CD4-positive, alpha-beta T cell treated with Interleukin-12 subunit alpha and Interleukin-12 subunit beta, for 1 hour (primary cell): ENCODE results near the gene ECPAS.

Source experiments
- DNase-seq: peaks from one replicate; pipeline ENCODE4 v3.0.0-alpha.2; 2020

ECPAS gene

GRCh38 chr9:111334318-111334863 is 149.8 kb downstream of the ECPAS start:
- peak; percentile 2 for DNase-seq

DNA sequence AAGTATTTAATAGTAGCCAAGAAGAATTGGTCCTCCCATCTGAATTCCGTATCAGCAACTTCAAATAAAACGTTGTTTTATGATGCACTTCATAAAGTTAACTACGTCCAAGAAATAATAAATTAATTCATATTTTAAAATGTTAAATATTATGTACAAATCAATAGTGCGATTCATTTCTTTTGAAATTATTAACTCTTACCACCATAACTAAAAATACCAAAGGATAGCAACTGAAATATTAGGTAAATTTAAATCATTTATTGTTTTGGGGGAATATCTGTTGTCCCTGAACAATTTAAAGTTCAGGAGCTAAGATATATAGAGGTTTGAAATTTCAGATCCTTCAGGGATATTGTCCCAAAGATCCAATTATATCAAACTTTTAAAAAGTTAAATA is 154.1 kb downstream of the ECPAS start, which contains the start of gene OR2K2:
TSS of gene OR2K2 (minus strand) at position 101 of the 400 bp plus-strand sequence. CDS start 1,791 bp downstream, outside the sequence.
- no peak for DNase-seq

DNA sequence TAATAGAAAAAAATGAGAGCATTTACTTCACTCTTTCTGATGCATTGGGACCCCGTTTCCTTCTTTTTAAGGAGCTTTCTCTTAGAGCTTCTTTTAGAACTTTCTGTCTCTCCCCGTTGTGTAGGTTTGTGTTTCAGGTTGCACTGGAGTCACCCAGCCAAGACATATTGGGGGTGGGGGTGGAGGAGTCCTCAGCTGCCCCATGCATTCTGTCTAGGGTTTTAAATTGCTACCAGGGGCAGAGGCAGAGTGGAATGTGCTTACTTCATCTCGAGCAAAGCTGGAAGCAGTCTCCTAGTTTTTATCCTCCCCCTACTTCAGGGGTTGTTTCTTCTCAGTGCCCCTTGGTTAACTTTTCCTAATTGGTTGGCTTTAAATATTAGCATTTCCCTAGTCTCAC is 163.6 kb downstream of the ECPAS start:
- no peak for DNase-seq

DNA sequence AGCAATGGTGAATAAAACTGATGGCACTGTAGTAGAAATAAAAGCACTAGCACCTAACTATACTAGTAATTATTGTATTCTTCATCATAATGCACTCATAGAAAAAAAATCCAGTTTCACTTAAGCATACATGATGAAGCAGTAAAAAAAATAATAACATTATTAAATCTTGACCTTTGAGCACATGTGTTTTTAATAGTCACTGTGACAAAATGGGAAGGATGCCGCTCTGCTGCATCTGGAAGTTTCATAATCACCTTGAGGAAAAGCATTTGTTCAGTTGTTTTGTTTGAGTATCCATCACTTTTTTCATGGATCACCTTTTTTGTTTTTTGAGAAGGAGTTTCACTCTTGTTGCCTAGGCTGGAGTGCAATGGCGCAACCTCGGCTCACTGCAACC is 167.4 kb downstream of the ECPAS start:
- no peak for DNase-seq
